Type B pancreatic cell (in vitro differentiated cells): Measurements from ENCODE around the gene TTC39A. TPM values are rescaled to one million over a fixed set of nuclear protein-coding genes. Genes with fewer than 3 reads are reported as not detected.

Source experiments
- DNase-seq: peaks from one replicate; pipeline ENCODE4 v3.0.0; 2021; ENCODE audit warnings: mixed read lengths; ENCODE audit not compliant: unreplicated experiment; ENCODE audit errors: extremely low spot score
- H3K27ac Mint-ChIP-seq: 2 replicates; pipeline ENCODE4 v1.8.0; 2021; ENCODE audit warnings: mild to moderate bottlenecking, mixed read lengths
- H3K27me3 Mint-ChIP-seq: 2 replicates; pipeline ENCODE4 v1.8.0; 2021; ENCODE audit warnings: mixed read lengths
- H3K36me3 Mint-ChIP-seq: 2 replicates; pipeline ENCODE4 v1.8.0; 2021; ENCODE audit warnings: mixed read lengths
- H3K4me1 Mint-ChIP-seq: one replicate; pipeline ENCODE4 v1.8.0; 2021; ENCODE audit warnings: mixed read lengths; ENCODE audit not compliant: unreplicated experiment
- H3K4me3 Mint-ChIP-seq: 2 replicates; pipeline ENCODE4 v1.8.0; 2021; ENCODE audit warnings: mild to moderate bottlenecking, mixed read lengths
- H3K9me3 Mint-ChIP-seq: 2 replicates; pipeline ENCODE4 v1.8.0; 2021; ENCODE audit warnings: mixed read lengths
- CTCF ChIP-seq: fragments of 200-600 bp; sonication (generic); conservative IDR thresholded peaks from 2 replicates; pipeline ENCODE4 v1.5.0; 2021; ENCODE audit warnings: antibody characterized with exemption, mild to moderate bottlenecking
- total RNA-seq: library from RNA; stranded (reverse); gene quantifications from 2 replicates; pipeline ENCODE4 v1.2.1, GENCODE V29; 2021; ENCODE audit warnings: low replicate concordance

TTC39A gene
- total RNA-seq, 1 donor from 2014 or later = 16.3 TPM

- H3K4me3 Mint-ChIP-seq = no peak overlapping the region
- no peak overlapping the region for H3K27ac Mint-ChIP-seq
Observed at GRCh38 chr1:51336711-51337110, 6.3 kb upstream of the TTC39A start.

GRCh38 chr1:51336004-51336403 is 5.6 kb upstream of the TTC39A start:
- peak; percentile 42 for DNase-seq
- peaks cover 6% of the 10 kb centered on the region for H3K4me1 Mint-ChIP-seq
- peak overlapping the region; percentile 72 for H3K4me3 Mint-ChIP-seq
- H3K9me3 Mint-ChIP-seq = no peaks in the 10 kb centered on the region
- peaks cover 5% of the 10 kb centered on the region for H3K27me3 Mint-ChIP-seq
- H3K36me3 Mint-ChIP-seq = no peaks in the 10 kb centered on the region
- TF ChIP-seq CTCF = no peak
- H3K27ac Mint-ChIP-seq = peak overlapping the region; percentile 56

More at GRCh38 chr1:51336711-51337110, 6.3 kb upstream of the TTC39A start:
- Mint-ChIP-seq H3K36me3 (no peaks in the 10 kb centered on the region), H3K9me3 (no peaks in the 10 kb centered on the region), H3K27me3 (peaks cover under 1% of the 10 kb centered on the region), H3K4me1 (no peaks in the 10 kb centered on the region)
- peak; percentile 29 for DNase-seq
- no peak for TF ChIP-seq CTCF

- peaks cover 7% of the 10 kb centered on the region for H3K4me1 Mint-ChIP-seq
- peak overlapping the region; percentile 96 for H3K4me3 Mint-ChIP-seq
- H3K36me3 Mint-ChIP-seq = no peaks in the 10 kb centered on the region
- no peak for TF ChIP-seq CTCF
- H3K27me3 Mint-ChIP-seq = peaks cover 16% of the 10 kb centered on the region
- peak overlapping the region; percentile 93 for H3K27ac Mint-ChIP-seq
- DNase-seq = no peak
- H3K9me3 Mint-ChIP-seq = no peaks in the 10 kb centered on the region
Observed at GRCh38 chr1:51331206-51332100, 1.1 kb upstream of the TTC39A start.

GRCh38 chr1:51329443-51330325 is 678 bp downstream of the TTC39A start:
- no peaks in the 10 kb centered on the region for H3K36me3 Mint-ChIP-seq
- peak overlapping the region; percentile 74 for H3K4me3 Mint-ChIP-seq
- H3K9me3 Mint-ChIP-seq = no peaks in the 10 kb centered on the region
- no peak for TF ChIP-seq CTCF
- peak overlapping the region; percentile 79 for H3K27ac Mint-ChIP-seq
- no peak for DNase-seq
- H3K4me1 Mint-ChIP-seq = peaks cover 7% of the 10 kb centered on the region
- H3K27me3 Mint-ChIP-seq = peaks cover 16% of the 10 kb centered on the region

- Mint-ChIP-seq H3K27me3 (peaks cover 16% of the 10 kb centered on the region), H3K36me3 (no peaks in the 10 kb centered on the region), H3K27ac (peak overlapping the region; percentile 79), H3K4me1 (peaks cover 7% of the 10 kb centered on the region), H3K9me3 (no peaks in the 10 kb centered on the region), H3K4me3 (peak overlapping the region; percentile 74)
- no peak for TF ChIP-seq CTCF
- no peak for DNase-seq
Observed at GRCh38 chr1:51328926-51329325, 1.4 kb downstream of the TTC39A start.
